ENCODE measurements around the gene UROC1.
"Not testable (repeated sequence)": the region's sequence is repeated elsewhere in the genome, so short reads cannot be mapped to it uniquely, and the experiment has no call there.

UROC1 gene

GRCh38 chr3:126547721-126548120, 30.1 kb upstream of the UROC1 start:
- no peak overlapping the region for H3K4me3 ChIP-seq (ENCODE audit: low read depth, low read length)

GRCh38 chr3:126546549-126547239, 29.1 kb upstream of the UROC1 start:
- H3K4me3 ChIP-seq (ENCODE audit: low read depth, low read length): no peak overlapping the region

GRCh38 chr3:126546013-126546412, 28.4 kb upstream of the UROC1 start:
- H3K4me3 ChIP-seq (ENCODE audit: low read depth, low read length): no peak overlapping the region

GRCh38 chr3:126545544-126545943, 28.0 kb upstream of the UROC1 start:
- H3K4me3 ChIP-seq (ENCODE audit: low read depth, low read length): no peak overlapping the region

- no peak overlapping the region for H3K4me3 ChIP-seq (ENCODE audit: low read depth, low read length)
These were observed 27.2 kb upstream of the UROC1 start for GRCh38 chr3:126544596-126545281.

DNA sequence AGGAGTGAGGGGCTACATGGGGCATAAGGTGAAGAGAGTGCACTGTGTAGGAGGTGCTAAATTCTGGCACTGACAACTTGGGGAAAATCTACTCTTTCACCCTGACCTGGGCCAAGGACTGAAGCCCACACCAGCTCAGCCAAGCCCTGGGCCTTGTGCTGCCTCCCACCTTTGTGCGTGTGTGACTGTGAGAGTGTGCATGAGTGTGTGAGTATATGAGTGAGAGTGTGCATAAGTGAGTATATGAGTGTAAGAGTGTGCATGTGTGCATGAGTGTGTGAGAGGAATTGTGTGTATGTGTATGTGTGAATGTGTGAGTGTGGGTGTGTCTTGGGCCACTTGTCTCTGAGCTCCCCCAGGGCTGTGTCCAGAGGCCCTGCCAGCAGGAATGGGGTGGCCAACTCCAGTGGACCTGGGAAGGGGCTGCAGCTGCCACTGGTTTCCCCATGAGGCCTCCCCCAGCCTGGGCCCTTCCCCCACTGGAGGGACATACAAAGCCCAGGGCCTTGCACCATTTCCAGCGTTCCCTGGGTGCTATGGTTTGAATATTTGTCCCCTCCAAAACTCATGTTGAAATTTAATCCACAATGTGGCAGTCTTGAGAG, 26.0 kb upstream of the UROC1 start:
- H3K4me3 ChIP-seq (ENCODE audit: low read depth, low read length): no peak overlapping the region

DNA sequence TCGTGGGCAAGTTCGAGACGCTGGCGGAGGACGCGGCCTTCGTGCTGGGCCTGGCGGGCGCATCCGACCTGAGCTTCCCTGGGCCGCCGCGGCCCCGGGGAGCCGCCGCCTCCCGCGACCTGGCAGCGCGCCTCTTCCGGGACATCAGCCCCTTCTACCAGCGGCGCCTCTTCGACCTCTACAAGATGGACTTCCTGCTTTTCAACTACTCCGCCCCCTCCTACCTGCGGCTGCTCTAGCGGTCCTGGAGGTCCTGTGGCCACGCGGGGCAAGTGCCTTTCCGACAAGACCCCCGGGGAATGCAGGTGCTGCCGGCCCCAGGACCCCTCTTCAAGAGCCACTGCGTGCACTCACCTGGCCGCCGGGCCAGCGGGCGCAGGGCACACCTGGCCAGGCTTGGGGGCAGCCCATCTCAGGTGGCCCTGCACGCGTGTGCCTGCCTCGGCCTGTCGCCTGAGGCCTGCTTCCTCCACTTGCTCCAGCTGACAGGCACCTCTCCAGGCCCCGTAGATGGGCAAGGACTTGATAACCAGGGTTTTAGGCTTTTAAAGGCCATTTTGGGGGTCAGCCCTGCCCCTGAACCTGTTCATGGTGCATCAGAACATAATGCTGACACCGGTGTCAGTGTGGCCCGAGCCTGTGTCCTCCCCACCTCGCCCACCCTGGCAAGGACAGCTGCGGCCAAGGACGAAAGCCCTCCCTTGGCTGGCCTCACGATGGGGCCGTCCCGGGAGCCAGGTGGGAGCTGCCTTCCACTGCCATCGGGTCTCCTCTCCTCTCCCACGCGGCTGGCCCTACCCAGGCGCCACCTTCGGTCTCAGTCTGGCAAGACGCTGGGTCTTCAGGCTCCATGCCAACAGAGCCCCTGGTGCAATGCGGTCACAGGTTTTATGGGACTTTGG, 25.0 kb upstream of the UROC1 start:
- no peak overlapping the region for H3K4me3 ChIP-seq (ENCODE audit: low read depth, low read length)

DNA sequence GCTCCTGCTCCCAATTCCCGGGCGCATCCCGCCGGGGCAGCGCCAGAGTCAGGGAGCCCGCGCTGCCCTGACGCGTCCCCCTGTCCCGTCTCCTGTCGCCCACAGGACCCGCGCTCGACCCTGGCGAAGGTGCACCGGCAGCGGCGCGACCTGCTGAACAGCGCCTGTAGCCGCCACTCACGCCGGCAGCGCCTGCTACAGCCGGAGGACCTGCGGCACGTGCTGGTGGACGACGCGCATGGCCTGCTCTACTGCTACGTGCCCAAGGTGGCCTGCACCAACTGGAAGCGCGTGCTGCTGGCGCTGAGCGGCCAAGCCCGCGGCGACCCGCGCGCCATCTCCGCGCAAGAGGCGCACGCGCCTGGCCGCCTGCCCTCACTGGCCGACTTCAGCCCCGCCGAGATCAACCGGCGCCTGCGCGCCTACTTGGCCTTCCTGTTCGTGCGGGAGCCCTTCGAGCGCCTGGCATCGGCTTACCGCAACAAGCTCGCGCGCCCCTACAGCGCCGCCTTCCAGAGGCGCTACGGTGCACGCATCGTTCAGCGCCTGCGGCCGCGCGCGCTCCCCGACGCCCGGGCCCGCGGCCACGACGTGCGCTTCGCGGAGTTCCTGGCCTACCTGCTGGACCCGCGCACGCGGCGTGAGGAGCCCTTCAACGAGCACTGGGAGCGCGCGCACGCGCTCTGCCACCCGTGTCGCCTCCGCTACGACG, 24.2 kb upstream of the UROC1 start:
- no peak overlapping the region for H3K4me3 ChIP-seq (ENCODE audit: low read depth, low read length)

- H3K4me3 ChIP-seq (ENCODE audit: low read depth, low read length): no peak overlapping the region
These were observed 23.5 kb upstream of the UROC1 start for GRCh38 chr3:126540951-126541627.

DNA sequence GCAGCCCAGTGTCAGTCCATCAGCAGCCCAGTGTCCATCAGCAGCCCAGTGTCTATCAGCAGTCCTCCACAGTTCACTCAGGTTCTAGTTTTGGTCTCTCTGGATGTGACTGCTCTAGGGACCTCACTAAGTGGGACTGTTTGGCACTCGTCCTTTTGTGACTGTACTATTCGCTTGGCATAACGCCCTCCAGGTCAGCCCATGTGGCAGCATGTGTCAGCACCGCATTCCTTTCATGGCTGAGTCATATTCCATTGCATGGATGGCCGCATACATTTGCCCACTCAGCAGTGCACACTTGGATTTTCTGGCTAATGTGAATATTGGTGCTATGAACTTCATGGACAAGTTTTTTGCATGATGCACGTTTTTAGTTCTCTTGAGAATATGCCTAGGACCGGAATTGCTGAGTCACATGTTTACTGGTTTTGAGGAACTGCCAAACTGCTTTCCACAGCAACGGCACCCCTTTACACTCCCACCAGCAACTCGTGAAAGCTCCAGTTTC, 22.8 kb upstream of the UROC1 start:
- no peak overlapping the region for H3K4me3 ChIP-seq (ENCODE audit: low read depth, low read length)

GRCh38 chr3:126539558-126540250, 22.1 kb upstream of the UROC1 start:
- H3K4me3 ChIP-seq (ENCODE audit: low read depth, low read length): no peak overlapping the region

- no peak overlapping the region for H3K4me3 ChIP-seq (ENCODE audit: low read depth, low read length)
These were observed 21.4 kb upstream of the UROC1 start for GRCh38 chr3:126538966-126539365.

DNA sequence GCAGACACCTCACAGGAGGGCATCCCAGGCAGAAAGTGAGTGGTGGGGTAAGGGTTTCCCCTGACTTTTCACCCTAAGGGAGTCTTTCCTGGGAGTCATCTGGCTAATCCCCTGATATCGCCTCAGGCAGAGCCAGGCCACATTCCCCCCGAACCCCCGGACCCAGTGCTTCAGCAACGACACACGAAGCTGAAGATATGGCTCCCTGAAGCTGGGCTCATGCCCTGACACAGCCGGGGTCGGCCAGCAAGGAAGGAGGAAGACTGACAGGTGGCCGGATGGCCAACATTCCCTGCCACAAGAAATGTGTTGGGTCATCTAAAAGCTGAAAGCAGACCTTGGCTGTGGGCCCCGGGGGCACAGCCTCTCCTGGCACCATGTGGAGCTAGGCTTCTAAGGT, 20.7 kb upstream of the UROC1 start:
- H3K4me3 ChIP-seq (ENCODE audit: low read depth, low read length): no peak overlapping the region

GRCh38 chr3:126537730-126538281, 20.2 kb upstream of the UROC1 start:
- no peak overlapping the region for H3K4me3 ChIP-seq (ENCODE audit: low read depth, low read length)

DNA sequence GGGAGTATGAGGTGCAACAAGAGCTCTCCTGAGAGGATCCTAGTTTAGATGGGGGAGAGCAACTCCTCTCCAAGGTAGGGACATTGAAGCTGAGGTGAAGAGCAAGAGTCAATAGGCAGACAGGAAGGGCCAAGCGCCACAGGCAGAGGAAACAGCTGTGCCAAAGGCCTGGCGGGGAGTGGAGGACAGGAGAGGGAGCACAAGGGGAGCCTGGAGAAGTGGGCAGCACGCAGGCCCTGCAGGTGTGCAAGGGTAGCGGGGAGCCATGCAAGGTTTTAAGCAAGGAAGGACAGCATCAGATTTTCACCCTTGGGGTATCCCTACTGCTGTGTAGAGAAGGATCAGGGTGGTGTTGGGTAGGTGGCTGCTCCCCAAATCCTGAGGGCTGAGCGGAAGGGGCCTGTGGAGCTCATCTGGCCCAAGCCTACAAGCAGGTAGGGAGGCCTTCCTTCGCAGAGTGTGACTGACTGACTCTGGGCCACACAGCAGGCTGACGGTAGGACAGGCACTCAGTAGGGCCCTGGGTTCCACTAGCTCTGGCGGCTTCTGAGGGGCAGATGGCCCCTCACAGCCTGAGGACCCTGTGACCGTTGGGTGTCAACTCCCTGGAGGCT, 19.6 kb upstream of the UROC1 start:
- no peak overlapping the region for H3K4me3 ChIP-seq (ENCODE audit: low read depth, low read length)

DNA sequence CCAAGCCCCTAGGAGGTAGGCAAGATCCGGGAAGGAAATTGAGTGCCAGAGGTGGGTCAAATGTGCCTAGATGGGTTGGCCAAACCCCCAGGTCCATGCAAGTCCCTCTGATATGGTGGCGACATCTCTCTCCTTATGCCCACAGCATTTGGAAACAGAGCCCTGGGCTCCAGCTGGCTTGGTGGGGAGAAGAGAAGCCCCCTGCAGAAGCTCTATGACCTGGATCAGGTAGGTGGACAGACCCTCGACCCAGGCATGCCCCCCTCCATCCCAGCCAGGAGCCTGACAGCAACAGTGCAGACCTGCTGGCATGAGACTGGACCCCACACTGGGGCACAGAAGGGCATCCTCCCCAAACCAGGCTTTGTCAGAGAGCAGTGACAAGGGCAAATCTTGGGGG, 18.6 kb upstream of the UROC1 start:
- H3K4me3 ChIP-seq (ENCODE audit: low read depth, low read length): no peak overlapping the region

DNA sequence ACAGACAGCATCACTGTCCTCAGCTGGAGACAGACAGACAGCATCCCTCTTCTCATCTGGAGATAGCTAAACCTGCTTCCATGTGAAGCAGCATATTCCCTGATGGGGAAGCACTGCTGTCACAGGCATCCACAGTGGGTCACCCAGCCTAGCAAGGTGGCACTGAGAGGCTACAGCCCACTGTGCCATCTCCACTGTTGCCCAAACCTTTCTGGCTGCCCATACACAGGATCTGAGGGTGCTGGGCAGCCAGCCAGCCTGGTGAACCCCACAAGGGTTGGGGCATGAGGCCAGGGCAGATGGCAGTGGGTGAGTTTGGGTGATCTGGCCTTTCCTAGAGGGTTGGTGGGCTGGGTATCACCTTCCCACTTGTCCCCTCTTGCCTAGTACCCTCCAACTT, 18.1 kb upstream of the UROC1 start:
- no peak overlapping the region for H3K4me3 ChIP-seq (ENCODE audit: low read depth, low read length)

DNA sequence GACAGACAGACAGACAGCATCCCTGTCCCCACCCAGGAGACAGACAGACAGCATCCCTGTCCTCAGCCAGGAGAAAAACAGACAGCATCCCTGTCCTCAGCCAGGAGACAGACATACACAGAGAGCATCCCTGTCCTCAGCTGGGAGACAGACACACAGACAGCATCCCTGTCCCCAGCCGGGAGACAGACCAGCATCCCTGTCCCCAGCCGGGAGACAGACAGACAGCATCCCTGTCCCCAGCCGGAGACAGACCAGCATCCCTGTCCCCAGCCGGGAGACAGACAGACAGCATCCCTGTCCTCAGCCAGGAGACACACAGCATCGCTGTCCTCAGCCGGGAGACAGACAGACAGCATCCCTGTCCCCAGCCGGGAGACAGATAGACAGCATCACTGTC, 17.1 kb upstream of the UROC1 start:
- H3K4me3 ChIP-seq (ENCODE audit: low read depth, low read length): not testable (repeated sequence)

DNA sequence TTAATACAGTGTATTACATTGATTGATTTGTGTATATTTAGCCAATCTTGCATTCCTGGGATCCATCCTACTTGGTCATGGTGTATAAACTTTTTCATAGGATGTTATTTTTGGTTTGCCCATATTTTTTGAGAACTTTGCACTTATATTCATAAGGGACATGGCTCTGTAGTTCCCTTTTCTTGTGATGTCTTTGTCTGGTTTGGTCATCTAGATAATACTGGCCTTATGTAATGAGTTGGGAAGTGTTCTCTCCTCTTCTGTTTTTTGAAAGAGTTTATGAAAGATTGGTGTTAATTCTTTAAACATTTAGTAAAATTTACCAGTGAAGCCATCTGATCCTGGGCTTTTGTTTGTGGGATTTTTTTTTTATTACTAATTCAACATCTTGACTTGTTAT, 15.9 kb upstream of the UROC1 start:
- no peak overlapping the region for H3K4me3 ChIP-seq (ENCODE audit: low read depth, low read length)

Measured in iPS-11a (cell line).